Smooth muscle cell (in vitro differentiated cells): ENCODE measurements around the gene TEX36. TPM values are rescaled to one million over a fixed set of nuclear protein-coding genes. Genes with fewer than 3 reads are reported as not detected.

Experiments used
- DNase-seq: peaks from one replicate; lab custom pipeline; 2025; ENCODE audit not compliant: unreplicated experiment; lab: John Stamatoyannopoulos, UW
- H2AFZ ChIP-seq: fragments of 200-600 bp; sonication (generic); 2 replicates; pipeline ENCODE4 v1.6.0; 2016; ENCODE audit warnings: antibody characterized with exemption, low read depth, mild to moderate bottlenecking
- H3F3A ChIP-seq: fragments of 200-600 bp; sonication (generic); 2 replicates; pipeline ENCODE4 v1.6.0; 2017; ENCODE audit warnings: antibody characterized with exemption, low read depth
- H3K27ac ChIP-seq: fragments of 200-600 bp; sonication (generic); 2 replicates; pipeline ENCODE4 v1.5.1; 2016; ENCODE audit warnings: low read depth, mild to moderate bottlenecking
- H3K27me3 ChIP-seq: fragments of 200-600 bp; sonication (generic); 2 replicates; pipeline ENCODE4 v1.6.1; 2016; ENCODE audit warnings: low read depth, mild to moderate bottlenecking
- H3K36me3 ChIP-seq: fragments of 200-600 bp; sonication (generic); 2 replicates; pipeline ENCODE4 v1.5.1; 2016; ENCODE audit warnings: low read depth
- H3K4me1 ChIP-seq: fragments of 200-600 bp; sonication (generic); 2 replicates; pipeline ENCODE4 v1.5.1; 2016; ENCODE audit warnings: low read depth
- H3K4me2 ChIP-seq: fragments of 200-600 bp; sonication (generic); 2 replicates; pipeline ENCODE4 v1.6.0; 2016; ENCODE audit warnings: mild to moderate bottlenecking
- H3K4me3 ChIP-seq: fragments of 200-600 bp; sonication (generic); 2 replicates; pipeline ENCODE4 v1.5.1; 2016; ENCODE audit warnings: mild to moderate bottlenecking
- H3K79me2 ChIP-seq: fragments of 200-600 bp; sonication (generic); 2 replicates; pipeline ENCODE4 v1.6.0; 2016; ENCODE audit warnings: low read depth, mild to moderate bottlenecking
- H3K9ac ChIP-seq: fragments of 200-600 bp; sonication (generic); 2 replicates; pipeline ENCODE4 v1.6.0; 2016; ENCODE audit warnings: low read depth
- H3K9me3 ChIP-seq: fragments of 200-600 bp; sonication (generic); replicated peaks from 2 replicates; pipeline ENCODE4 v1.5.1; 2016; ENCODE audit warnings: low read depth
- H4K20me1 ChIP-seq: fragments of 200-600 bp; sonication (generic); 2 replicates; pipeline ENCODE4 v1.6.0; 2016; ENCODE audit warnings: low read depth
- WGBS: methylation state at CpG from one replicate; pipeline ENCODE4 v1.1.7; 2016; ENCODE audit warnings: low lambda C conversion rate; 5-methylcytosine and 5-hydroxymethylcytosine counted together
- polyA plus RNA-seq: library from polyadenylated mRNA; unstranded; fragments of >200 nt; fragmentation: Nextera tagmentation; extraction: Ambion mirVana; gene quantifications from 2 replicates; pipeline ENCODE4 v1.2.1, GENCODE V29; 2016
- total RNA-seq: library from RNA; depleted of rRNA; stranded (reverse); fragments of >200 nt; gene quantifications from 2 replicates; pipeline ENCODE4 v1.2.3, GENCODE V29; 2014
- TF ChIP-seq, protein P1 (sequence below): fragments of 200-600 bp; sonication (generic); IDR thresholded peaks from 2 replicates; pipeline ENCODE4 v1.5.1; 2017; ENCODE audit warnings: borderline replicate concordance, mild to moderate bottlenecking, antibody characterized with exemption; ENCODE audit not compliant: insufficient read depth, poor library complexity, severe bottlenecking

Gene TEX36
- total and polyA plus RNA-seq, 2 experiments from 2014 or later = not detected

DNA sequence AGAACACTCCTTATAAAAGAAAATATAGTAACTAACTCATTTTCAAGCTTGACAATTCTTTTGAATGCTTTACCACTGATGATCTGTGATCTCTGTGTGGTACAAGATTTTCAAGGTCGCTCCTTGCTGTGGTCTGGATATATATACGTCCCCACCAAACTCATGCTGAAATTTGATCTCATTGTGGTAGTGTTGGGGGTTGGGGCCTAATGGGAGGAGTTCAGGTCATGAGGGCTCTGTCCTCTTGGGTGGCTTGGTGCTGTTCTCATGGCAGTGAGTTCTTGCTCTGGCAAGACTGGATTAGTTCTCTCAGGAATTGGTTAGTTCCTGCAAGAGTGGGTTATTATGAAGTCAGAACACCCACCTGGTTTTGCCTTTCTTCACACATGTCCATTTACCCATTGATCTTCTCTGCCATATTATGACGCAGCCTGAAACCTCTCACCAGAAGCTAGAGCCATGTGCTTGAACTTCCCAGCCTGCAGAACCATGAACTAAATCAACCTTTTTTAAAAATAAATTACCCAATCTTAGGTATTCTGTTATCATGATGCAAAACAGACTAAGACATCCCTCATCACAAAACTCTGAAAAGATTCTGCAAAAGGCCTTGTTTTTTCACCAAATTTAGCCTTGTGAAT is 28.3 kb upstream of the TEX36 start:
- Histone ChIP-seq H3K27ac (no peak overlapping the region), H2AFZ (no peak overlapping the region), H3K36me3 (no peaks in the 10 kb centered on the region), H3F3A (peaks cover 14% of the 10 kb centered on the region), H3K4me3 (no peak overlapping the region), H4K20me1 (no peaks in the 10 kb centered on the region), H3K9ac (no peak overlapping the region), H3K27me3 (no peaks in the 10 kb centered on the region), H3K4me2 (no peak overlapping the region), H3K9me3 (no peaks in the 10 kb centered on the region), H3K4me1 (peaks cover 11% of the 10 kb centered on the region), H3K79me2 (no peaks in the 10 kb centered on the region)
- TF ChIP-seq, protein P1, sequence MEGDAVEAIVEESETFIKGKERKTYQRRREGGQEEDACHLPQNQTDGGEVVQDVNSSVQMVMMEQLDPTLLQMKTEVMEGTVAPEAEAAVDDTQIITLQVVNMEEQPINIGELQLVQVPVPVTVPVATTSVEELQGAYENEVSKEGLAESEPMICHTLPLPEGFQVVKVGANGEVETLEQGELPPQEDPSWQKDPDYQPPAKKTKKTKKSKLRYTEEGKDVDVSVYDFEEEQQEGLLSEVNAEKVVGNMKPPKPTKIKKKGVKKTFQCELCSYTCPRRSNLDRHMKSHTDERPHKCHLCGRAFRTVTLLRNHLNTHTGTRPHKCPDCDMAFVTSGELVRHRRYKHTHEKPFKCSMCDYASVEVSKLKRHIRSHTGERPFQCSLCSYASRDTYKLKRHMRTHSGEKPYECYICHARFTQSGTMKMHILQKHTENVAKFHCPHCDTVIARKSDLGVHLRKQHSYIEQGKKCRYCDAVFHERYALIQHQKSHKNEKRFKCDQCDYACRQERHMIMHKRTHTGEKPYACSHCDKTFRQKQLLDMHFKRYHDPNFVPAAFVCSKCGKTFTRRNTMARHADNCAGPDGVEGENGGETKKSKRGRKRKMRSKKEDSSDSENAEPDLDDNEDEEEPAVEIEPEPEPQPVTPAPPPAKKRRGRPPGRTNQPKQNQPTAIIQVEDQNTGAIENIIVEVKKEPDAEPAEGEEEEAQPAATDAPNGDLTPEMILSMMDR = no peak
- no peak for DNase-seq
- WGBS = 89% methylated on average over 3 of the region's 3 CpGs

DNA sequence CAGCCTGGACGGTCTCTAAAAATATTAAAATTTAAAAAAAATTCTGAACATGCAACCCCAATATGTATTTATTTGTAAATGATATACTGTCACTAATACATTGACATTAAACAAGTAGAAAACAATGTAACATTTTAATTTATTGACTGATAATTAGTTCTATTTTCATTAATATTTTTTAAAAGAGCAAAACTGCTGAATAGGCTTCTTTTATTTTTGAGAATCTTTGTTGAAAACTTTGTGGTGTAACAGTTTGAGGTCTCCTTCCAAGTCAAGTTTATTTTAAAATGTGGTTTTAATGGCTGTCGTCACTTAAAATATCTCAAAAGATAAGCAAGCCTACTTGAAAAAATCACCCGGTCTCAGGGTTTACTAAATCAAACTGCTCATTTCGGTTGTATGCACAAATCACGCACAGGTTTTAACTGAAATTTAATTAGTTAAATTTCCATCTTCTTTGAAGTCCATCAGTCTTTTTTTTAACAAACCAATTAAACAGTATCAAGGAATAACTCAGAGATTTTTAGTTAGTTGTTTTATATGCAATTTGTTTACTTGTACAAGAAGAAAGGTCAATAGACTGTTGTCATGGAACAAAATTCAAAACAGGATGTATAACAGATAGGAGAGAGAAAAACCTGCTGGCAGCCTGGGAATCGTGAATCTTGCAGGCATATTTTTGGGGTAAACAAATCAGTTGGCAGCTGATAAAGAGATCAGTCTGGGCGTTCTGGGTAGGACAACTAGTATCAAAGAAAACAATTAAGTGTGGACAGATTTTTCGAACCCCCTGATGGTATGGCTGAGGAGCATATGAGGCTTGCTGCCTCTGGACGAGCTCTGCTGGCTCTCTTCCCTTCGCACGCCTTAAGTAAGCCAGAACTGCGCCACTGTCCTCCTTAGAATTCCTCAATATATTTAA is 26.9 kb upstream of the TEX36 start:
- DNase-seq = no peak
- Histone ChIP-seq H3F3A (peaks cover 14% of the 10 kb centered on the region), H3K27me3 (no peaks in the 10 kb centered on the region), H3K4me1 (peaks cover 11% of the 10 kb centered on the region), H2AFZ (peak overlapping the region; percentile 21), H3K9me3 (no peaks in the 10 kb centered on the region), H3K36me3 (no peaks in the 10 kb centered on the region), H3K9ac (no peak overlapping the region), H3K79me2 (no peaks in the 10 kb centered on the region), H3K4me2 (peak overlapping the region; percentile 56), H3K27ac (no peak overlapping the region), H4K20me1 (no peaks in the 10 kb centered on the region), H3K4me3 (no peak overlapping the region)
- 40% methylated on average over 12 of the region's 12 CpGs for WGBS
- TF ChIP-seq, protein P1 = no peak

DNA sequence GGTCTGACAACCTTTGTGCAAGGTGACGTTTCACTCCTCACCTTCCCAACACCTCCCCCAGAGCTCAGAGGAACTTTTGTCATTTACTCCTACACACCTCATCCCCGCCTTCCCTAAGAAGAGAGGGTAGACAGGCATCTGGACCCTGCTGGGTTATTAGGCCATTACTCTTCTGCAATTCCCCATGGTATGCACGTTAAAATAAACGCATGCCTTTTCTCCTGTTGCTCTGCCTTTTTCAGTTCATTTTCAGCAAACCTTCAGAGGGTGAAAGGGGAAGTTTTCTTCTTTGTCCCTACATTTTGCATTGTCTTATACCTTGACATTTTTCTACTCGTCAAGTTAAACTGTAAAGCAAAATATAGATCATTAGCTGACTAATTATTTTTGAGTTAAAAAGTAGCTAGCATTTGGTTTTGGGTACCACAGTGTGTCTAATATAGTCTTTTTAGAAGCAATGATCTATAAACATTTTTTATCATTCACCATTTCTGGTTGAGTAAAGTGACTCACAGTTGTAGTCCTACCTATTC is 26.1 kb upstream of the TEX36 start:
- Histone ChIP-seq H3K27ac (no peak overlapping the region), H3K79me2 (no peaks in the 10 kb centered on the region), H3K4me2 (no peak overlapping the region), H3K27me3 (no peaks in the 10 kb centered on the region), H3K4me1 (peaks cover 11% of the 10 kb centered on the region), H3K4me3 (no peak overlapping the region), H3K9me3 (no peaks in the 10 kb centered on the region), H3F3A (peaks cover 14% of the 10 kb centered on the region), H3K9ac (no peak overlapping the region), H2AFZ (no peak overlapping the region), H3K36me3 (no peaks in the 10 kb centered on the region), H4K20me1 (no peaks in the 10 kb centered on the region)
- TF ChIP-seq, protein P1 = no peak
- no peak for DNase-seq
- 48% methylated on average over 5 of the region's 5 CpGs for WGBS
